ENCODE measurements around the gene HOXC9. TPM values are rescaled to one million over a fixed set of nuclear protein-coding genes. Genes with fewer than 3 reads are reported as not detected.
A peak's percentile ranks its signal among the peaks of the same experiment; 100 is the strongest.

Gene HOXC9
- total RNA-seq, 1 donor from 2014 or later = 10.2 TPM

DNA sequence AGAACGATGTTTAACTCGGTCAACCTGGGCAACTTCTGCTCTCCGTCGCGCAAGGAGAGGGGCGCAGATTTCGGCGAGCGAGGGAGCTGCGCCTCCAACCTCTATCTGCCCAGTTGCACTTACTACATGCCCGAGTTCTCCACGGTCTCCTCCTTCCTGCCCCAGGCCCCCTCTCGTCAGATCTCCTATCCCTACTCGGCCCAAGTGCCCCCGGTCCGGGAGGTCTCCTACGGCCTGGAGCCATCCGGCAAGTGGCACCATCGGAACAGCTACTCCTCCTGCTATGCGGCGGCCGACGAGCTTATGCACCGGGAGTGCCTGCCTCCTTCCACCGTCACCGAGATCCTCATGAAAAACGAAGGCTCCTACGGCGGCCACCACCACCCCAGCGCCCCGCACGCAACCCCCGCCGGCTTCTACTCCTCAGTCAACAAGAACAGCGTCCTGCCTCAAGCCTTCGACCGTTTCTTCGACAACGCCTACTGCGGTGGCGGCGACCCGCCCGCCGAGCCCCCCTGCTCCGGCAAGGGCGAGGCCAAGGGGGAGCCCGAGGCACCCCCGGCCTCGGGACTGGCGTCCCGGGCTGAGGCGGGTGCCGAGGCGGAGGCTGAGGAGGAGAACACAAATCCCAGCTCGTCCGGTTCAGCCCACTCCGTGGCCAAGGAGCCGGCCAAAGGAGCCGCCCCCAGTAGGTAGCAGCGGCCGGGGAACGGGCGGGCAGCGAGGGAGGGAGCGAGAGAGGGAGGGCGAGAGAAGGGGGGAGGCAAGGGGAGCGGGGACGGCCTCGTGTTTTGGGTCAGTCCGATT is 26.5 kb upstream of the HOXC9 start:
- DNase-seq (ENCODE audit: low spot score) (no peak), ATAC-seq (peak; percentile 66)
- intact Hi-C loops (cut with DNase I) = no loop called here

DNA sequence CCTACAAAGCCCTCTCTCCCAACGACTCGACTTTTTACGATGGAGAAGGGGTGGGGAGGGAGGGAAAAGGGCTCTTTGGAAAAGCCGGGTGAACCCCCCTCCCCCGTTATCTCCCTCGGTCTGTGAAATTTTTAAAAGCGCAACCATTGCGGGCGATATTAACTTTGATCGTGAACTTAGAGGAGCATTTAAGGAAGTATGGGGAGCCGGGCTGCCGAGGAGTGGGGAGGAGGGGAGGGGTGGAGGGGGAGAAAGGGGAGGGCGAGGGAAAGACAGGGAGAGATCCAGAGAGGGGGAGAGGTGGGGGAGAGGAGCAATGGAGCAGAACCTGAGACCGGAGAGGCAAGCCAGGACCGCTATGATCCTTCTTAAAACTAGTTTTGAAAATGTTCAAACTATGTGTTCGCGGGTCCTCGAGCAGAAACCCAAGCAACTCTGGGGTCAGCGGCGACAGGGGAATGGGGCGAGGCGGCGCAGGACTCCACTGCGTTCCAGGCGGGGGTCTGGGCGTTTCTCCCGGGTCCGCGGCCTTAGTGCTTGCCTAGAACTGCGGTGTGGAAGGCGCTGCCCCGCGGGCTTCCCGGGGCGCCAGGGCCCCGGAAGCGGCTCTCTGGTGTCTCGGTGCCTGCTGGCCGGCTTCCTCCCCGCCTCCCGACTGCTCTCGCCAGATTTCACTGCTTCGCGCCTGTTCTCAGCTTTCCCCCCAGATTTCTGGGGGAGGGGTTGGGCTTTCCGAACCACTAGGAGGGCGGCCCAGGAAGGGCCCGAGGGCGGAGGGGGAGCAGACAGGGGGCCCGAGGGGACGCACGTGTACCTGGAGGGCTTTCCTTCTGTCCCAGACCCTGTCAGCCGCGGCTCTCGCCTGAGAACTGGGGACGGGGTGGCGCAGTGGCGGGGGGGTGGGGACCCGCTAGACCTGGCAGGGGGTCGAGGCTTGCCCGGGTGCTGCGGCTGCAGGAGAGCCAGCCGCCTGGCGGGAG is 25.6 kb upstream of the HOXC9 start, which contains the start of gene HOTAIR:
Gene HOTAIR (minus strand): TSS at position 871 of the 980 bp plus-strand sequence.
- DNase-seq (ENCODE audit: low spot score) (no peak), ATAC-seq (peak; percentile 57)
- intact Hi-C loops (cut with DNase I) = no loop called here

GRCh38 chr12:53975064-53975471 is 24.9 kb upstream of the HOXC9 start:
- ATAC-seq = no peak
- intact Hi-C loops (cut with DNase I) = no loop called here
- DNase-seq (ENCODE audit: low spot score) = no peak

DNA sequence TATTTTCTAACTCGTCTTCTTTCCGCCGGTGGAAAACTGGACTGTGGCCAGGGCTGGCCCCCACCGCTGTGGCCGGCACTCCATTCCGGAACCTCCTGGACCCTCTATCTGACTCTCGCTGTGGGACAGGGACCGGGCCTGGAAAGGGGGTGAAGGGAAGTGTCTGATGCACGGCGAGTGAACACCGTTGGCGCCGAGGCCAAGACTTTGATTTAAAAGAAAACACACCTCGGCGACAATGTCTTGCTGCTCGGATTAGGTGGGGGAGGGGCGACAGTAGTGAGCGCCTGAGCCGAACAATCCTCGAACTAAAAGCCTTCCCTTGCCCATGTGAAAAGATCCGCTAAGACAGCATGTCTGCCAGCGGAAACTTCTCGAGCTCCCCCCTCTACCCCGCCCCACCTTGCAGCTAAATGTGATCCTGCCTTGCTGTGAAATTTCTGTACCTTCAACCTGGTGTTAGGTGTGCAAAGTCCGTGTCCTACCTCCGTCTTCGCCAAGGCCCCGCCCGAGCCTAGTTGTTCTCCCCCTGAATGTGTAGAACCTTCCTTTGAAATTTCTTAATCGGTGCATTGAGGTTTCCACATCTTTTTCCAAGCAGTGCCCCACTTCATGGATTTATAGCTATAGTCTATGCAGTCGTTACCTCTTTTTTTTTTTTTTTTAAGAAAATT is 24.3 kb upstream of the HOXC9 start:
- intact Hi-C loops (cut with DNase I) = no loop called here
- no peak for ATAC-seq

DNA sequence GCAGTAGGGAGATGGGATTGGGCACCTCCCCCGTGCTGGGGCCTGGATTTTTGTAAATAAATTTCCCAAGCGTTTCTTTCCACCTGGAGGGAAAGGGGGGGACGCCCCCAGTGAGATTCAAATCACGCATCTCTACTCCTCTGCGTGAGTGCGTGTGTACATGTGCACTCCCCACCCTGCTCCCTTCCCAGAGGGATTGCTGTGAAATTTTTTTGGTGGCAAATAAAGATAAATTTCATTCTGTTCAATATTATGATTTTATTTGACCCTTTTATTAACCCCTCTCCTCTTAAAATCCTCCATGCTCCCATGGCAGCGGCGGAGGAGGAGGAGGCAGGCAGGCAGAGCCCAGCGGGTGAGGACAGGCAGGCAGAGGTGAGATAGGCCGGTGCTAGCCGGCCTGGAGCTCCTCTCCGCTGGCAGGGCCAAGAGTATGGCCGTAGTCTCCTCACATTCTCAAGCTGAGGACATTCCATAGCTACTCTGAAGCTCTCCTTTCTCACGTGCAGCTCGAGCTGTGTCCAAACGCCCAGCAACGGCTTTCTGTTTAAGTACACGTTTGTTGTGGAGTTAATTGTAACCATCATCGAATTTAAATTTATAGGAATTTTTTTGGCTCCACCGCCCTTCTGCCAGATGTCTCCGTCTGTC is 23.7 kb upstream of the HOXC9 start:
- intact Hi-C loops (cut with DNase I) = no loop called here

More for the DNA sequence above, 24.3 kb upstream of the HOXC9 start:
- no peak for DNase-seq (ENCODE audit: low spot score)

DNA sequence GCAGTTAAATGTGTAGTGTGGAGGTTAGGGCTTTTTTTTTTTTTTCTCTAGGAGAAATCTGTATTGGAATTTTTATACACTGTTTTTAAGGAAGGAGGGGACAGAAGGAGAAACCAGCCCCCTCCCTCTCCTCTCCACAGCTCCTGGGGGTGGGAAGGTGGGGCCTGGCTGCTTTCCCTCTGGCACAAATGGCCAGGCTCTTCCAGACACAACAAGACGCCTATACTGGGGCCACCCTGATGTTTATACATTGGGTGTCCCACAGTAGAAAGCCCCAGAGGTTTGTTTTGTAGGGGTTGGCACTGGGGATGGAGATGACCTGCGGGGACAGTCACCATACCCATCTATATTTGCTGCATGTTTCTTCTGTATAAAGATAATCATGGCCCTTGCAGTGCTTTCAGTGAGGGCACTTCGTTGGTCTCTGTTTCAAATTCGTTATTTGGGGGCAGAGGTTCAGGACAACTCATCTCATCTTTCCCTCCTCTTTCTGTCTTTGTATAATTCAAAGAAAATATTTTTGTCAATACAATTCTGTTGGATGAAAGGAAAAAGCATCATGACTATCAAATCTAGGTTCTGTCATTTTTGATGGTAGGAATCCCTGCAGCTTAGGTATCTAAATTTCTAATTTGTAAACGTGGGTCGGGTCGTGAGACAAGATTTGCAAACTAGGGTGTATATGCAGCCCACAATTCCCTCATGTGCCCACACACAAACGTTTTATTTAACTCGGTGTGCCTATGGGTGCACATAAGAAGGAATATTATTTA is 23.0 kb upstream of the HOXC9 start:
- ATAC-seq (no peak), DNase-seq (ENCODE audit: low spot score) (no peak)
- intact Hi-C loops (cut with DNase I) = no loop called here

More for the DNA sequence above, 23.7 kb upstream of the HOXC9 start:
- DNase-seq (ENCODE audit: low spot score) (no peak), ATAC-seq (no peak)

DNA sequence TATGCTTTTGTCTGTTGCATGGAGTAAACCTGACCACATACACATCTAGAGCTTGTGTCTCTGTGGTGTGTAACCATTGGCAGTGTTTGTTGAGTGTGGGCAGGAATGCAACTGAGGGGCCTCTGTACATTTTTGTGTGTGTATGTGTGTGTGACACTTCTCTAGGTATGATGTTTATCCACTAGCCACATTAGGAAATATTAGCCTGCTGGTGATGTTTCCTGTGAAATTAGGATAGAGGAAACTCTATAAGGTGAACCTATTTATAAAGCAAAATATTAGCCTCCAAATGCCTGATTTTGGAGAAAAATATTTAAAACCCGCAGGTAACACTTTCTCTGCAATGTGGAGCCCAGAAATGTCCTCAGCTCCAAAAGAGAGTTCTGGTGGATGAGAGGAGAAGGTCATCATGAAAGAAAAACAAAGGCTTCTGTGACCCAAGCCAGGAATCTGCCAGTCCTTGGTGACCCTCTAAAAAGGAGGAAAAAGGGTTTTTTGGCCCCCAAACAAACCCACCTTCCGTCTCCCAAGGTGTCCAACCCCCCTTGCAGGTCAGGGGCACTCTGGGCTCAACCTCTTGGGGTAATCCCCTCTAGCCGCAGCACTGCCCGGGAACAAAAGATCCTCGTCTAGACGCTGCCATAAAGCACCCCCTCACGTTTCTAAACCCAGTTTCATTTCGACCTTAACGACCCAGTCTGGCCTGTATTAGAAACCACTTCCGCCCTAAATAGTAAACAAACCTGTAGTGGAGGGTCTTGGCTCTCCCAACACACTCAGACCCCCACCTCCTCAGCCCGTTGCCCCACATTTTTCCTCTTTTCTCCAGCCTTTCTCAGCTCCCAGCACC is 22.1 kb upstream of the HOXC9 start:
- intact Hi-C loops (cut with DNase I) = no loop called here
- no peak for ATAC-seq
- DNase-seq (ENCODE audit: low spot score) = no peak

DNA sequence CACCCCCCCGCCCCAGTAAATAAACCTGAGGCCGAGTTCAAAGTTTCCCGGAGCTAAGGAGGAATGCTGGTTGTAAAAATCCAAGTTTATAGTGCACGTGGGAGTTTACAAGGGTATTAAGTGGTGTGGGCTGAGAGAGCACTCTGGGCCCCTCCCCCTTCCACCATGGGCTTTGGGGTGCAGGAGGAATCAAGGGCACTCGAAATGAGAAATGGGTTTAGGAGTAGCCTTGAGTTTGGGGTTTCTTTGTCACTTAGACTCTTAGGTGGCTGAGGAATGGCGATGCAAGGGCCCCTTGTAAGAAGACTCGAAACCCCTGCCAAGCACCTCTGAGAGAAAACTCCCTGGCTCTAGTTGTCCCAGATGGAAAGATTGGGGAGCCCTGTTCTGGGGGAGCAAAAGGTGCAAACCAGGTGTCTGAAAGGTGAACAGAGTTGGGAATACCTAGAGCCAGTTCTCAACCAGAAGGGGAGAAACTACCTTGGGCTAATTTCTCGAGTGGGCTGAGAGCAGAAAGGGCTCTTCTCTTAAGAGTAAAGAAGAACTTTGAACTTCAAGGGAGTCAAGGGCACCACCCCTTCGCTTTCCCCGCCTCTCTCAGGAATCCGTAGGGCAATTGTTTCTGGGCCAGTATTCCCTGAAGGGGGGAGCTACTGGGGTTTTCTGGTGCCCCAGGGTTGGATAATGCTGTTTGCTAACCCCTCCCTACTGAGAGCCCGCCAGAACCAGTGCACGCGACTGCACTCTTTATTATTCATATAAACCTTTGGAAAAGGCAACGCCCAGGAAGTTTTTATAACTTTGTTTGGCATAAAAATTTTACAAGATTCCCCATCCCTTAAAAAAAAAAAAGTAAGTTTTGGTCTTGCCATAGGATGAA is 21.2 kb upstream of the HOXC9 start:
- no peak for DNase-seq (ENCODE audit: low spot score)
- ATAC-seq = no peak
- intact Hi-C loops (cut with DNase I) = no loop called here

DNA sequence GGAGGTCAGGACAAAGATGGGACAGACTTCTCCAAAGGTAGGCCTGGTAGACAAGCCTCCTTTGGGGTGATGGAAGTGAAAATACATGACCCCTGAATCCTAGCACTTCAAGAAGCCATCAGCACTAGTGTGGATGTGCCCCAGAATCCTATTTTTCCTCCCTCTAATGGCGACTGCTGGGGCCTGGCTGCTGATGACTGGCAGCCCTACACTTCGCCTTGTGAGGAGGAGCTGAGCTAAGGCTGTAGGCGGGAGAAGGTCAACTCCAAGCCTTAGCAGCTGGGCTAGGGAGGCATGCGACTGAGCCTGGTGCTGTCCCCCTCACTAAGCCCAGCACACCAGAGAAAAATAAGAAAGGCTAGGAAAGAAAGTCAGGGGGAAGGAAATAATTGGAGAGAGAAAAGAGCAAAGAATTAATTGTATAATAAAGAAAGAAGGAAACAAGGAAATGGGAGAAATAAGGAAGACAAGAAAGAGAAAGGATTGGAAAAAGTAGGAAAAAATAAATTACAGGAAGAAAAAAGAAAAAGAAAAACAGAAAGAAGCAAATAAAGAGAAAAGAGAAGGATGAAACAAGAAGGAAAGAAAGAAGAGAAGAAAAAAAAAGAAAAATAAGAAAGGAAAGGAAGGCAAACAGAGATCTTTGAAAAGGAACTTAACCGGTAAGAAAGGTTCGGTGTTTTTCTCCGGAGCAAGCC is 19.7 kb upstream of the HOXC9 start:
- intact Hi-C loops (cut with DNase I) = loop anchor here (5.0 kb wide), 1 partner anchor 728 kb away; a partner anchor contains a TSS
- ATAC-seq = no peak
- no peak for DNase-seq (ENCODE audit: low spot score)

DNA sequence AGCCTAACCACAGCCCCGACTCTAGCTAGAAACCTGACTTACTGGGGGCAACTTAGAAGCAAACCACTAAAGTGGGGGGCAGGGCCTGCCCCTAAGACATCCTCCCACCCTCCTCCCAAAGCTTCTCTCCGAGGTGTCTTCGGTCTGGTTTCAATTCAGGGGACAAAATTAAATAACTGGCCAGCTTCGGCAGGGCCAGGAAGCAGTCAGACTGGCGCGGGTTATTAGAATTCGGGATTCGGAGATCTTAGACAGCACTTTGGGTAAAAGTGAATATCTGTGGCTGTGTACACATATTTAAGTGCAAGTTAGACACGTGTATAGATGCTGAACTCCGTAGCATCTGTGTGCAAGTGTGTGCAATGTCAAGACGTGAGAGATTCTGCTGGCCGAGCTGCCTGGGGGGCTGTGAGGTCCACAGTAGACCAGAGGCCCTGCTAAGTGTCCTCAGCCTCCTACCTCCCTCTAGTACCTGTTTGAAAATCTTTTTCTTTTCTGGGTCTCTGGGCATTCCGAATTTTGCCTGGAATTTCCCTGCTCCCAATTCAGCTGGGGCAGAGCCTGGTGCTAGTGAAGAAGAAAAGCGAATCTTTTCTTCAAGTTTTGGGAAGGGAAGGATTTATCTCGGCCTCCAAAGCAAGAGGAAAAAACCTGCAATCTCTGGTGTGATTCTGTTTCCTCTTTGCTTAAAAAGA is 19.0 kb upstream of the HOXC9 start:
- DNase-seq (ENCODE audit: low spot score) = no peak
- intact Hi-C loops (cut with DNase I) = loop anchor here (5.0 kb wide), 1 partner anchor 729 kb away; a partner anchor contains a TSS
- no peak for ATAC-seq

GRCh38 chr12:53981634-53982565 is 18.1 kb upstream of the HOXC9 start:
- intact Hi-C loops (cut with DNase I) = loop anchor here (5.0 kb wide), 1 partner anchor 730 kb away; a partner anchor contains a TSS
- no peak for DNase-seq (ENCODE audit: low spot score)
- ATAC-seq = no peak

- ATAC-seq (no peak), DNase-seq (ENCODE audit: low spot score) (no peak)
- intact Hi-C loops (cut with DNase I) = loop anchor here (5.0 kb wide), 1 partner anchor 731 kb away; a partner anchor contains a TSS
These were observed 17.1 kb upstream of the HOXC9 start for GRCh38 chr12:53982648-53983567.

GRCh38 chr12:53983568-53983949 is 16.4 kb upstream of the HOXC9 start:
- intact Hi-C loops (cut with DNase I) = loop anchor here (5.0 kb wide), 1 partner anchor 731 kb away; a partner anchor contains a TSS
- ATAC-seq (no peak), DNase-seq (ENCODE audit: low spot score) (no peak)

All from sciatic nerve (tissue), 2 donors.